ENCODE results near the gene CAMK1.
"Not testable (repeated sequence)": the region's sequence is repeated elsewhere in the genome, so short reads cannot be mapped to it uniquely, and the experiment has no call there.

The CAMK1 gene

DNA sequence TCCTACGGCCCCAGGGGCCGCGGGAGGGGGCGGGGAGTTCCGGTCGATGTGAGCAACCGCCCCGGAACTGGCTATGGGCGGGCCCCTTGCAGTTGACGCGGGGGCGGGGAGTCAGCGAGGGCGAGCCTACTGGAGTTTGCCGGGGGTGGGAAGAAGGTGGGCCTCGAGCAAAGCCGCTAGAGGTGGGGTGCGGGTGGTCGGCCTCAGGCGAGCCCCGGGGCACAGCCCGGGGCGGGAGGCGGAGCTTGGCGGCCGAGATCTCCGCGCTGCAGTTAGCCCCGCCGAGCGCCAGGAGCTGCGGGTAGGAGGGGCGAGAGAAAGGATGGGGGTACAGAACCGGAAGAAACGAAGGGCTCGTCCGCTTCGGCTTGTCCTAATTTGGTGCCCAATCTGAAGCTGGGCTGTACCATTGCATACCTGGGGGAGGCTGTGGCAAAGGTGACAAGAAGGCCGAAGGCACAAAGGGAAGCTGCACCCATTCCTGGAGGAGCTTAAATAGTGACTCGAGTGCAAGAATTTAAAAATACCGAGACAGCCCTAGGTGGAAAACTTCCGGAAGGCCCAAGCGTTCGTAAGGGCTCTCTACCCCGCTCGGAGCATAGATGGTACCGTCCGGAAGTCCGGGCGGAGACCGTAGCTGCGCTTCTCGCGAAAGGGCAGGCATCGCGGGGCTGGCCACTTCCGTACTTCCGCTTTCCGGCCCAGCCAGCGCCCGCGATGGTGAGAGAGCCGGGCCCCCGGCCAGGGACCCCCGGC, 22.8 kb upstream of the CAMK1 start, which contains the start of the genes ARPC4 and TADA3:
TSS of gene ARPC4 (plus strand) at position 678 of the 756 bp plus-strand sequence. CDS start at position 718, 40 bp downstream.
TSS of gene TADA3 (minus strand) at position 69 of the 756 bp plus-strand sequence. CDS start 1,007 bp downstream, outside the sequence.
- DNase-seq = peak; percentile 80

DNA sequence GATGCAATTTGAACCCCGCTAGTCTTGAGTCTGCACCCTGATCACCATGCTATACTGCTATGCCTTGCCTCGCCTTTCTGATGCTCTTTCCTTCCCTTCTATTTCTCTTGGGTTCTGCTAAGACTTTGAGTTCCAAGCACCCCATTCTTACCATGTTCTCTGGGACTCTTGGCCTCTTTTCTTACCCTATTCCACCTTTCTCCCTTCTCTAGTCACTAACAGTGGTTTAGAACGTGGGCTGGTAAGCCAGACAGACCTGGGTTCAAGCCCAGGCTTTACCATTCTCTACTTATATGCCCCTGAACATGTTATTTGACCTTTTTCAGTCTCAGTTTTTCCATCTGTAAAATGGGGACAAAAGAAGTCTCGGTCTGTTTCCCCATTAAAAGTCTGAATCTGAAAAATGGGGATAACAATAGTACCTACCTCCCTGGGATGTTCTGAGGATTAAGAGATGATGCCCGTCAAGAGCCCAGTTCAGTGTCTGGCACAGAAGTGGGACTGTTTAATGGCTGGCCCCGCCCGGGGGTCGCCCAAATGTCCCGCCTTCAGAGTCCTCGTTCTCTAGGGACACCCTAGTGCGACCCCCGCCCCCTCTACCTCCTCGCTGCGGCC, 22.1 kb upstream of the CAMK1 start:
- no peak for DNase-seq

DNA sequence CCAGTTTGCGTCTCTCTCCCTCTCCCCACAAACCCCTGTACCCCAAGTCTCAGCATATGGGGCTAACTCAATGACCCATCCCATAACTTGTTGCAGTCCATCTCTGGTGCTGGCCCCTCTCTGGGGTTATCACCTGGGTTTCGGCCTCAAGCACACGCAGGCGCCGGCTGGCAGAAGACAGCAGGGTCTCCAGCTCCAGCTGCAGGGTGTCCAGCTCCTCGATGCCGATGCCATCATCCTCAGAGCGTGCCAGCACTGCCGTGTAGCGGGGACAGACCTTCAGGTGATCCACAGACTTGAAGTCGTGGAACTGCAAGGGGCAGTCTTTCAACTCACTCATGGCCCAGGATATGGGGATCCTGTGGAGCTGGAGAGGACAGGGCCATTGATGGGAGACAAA, 21.4 kb upstream of the CAMK1 start:
- no peak for DNase-seq

DNA sequence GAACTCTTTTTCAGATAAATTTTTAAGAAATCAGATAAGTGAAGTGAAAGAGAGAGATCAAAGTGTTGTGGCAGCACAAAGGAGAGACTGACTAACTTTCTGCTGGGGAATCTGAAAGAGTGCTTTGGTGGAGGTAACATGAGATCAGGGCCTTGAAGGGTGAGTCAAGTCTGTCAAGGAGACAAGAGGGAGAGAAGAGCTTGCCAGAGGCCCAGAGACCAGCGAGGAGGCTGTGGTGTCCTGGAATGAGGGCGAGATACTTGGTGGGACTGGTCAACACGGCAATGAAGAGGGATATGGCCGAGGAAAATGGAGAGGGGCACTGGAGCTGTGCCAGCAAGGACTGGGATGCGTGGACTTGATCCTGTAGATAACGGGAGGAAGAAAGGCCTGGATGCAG, 18.0 kb upstream of the CAMK1 start:
- no peak for DNase-seq

DNA sequence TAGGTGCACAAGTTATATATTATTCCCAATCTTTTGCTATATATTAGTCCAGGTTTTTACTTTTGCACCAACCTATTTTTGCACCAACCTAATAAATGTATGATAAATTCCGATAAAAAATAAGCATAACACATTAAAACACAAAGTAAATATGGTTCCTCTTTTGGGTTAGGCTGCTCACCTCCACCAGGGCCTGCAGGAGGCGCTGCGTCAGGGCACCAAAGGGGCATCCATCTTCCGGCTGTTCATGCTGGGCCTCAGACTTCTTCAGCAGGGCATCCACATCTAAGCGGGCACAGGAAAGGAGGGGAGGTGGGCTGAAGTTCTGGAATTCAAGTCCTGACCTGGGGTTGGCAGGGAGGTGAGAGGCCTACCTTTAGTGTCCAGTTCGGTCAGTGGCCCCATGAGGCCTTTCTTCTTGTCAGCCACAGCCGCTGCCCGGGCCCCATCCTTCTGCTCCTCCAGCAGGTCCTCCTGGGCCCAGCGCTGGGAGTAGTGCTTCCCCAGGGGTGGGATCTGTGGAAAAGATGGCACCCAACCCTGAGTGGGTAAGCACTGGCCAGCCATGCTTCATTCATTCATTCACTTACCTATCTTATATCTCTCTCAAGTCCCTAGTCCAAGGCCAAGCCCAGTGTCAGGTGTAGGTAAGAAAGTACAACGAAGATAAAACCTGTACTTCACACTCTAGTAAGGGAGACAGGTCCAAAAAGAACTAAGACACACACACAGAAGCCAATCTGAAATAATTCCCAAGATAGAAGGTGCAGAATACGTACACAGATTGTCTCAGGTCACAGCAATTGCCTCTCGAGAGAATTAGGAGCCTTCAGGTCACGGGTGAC, 17.3 kb upstream of the CAMK1 start:
- DNase-seq = no peak

DNA sequence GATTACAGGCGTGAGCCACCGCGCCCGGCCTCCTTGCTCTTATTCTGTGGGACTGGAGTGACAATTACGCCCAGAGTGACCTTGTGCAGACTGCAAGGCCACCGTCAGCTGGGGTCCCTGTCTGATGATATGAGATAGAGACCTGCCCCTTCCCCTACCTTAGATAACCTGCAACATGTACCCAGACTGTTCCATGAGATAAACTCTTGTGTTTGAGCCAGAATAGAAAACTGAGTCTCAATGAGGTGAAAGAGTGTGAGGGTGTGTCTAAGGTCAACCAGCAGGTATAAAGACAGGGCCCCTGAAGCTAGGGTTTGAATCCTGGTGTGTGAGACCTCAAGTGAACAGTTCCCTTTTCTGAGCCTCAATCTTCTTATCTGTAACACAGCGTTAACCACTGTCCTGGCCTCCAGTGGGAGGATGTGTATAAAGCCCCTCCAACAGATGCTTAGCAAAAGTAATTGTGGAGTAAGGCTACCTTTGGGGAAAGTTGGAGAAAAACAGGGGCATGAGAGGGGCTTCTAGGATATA, 16.5 kb upstream of the CAMK1 start:
- DNase-seq = no peak

DNA sequence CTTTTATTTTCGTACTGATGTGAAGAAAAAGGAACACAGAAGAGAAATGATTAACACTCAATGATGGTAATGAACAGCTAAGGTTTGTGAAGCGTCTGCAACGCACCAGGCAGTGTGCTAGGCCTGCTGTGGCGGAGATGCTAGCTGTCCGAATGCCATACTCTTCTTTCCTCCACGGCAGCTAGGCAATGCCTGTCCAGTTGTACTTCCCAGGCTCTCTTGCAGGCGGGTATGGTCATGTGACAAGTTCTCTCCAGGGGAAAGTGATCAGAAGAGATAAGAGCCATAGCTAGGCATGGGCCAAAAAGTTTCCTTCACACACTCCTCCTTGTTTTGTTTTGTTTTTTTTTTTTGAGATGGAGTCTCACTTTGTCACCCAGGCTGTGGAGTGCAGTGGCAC, 15.9 kb upstream of the CAMK1 start:
- no peak for DNase-seq

DNA sequence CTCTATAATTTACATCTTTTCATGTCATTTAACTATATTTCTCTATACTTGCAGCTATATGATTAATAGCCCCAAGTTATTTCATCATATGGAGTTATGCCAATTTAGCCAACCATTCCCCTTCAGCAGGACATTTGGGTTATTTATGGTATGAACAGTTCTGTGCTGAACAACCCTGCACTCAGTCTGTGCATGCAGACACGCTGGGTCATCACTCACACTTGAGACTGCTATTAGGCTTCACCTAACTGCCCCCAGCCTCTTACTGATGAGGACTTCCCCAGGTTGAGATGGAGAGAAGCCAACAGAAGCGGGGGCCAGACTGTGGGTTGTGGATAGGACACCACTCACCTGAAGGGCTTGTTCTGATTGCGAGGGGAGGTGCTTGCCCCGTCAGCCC, 15.2 kb upstream of the CAMK1 start:
- DNase-seq = no peak

DNA sequence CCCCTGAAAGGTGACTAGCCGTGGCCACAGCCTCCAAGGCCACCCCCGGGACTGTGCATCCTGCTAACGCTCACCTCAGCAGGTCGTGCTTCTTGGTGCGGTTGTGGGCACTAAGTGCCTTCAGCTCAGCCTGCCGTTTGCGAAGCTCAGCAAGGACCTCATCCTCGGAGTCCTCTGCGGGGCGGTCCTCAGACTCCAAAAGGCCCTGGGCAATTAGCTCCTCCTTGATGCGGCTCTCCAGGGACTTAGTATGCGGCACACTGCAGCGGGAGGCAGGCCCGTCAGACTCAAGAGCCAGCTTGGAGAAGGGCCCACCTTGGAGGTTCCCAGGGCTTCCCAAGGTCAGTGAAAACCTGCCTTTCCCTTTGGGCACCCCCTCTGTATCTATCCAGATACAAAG, 14.2 kb upstream of the CAMK1 start:
- no peak for DNase-seq

DNA sequence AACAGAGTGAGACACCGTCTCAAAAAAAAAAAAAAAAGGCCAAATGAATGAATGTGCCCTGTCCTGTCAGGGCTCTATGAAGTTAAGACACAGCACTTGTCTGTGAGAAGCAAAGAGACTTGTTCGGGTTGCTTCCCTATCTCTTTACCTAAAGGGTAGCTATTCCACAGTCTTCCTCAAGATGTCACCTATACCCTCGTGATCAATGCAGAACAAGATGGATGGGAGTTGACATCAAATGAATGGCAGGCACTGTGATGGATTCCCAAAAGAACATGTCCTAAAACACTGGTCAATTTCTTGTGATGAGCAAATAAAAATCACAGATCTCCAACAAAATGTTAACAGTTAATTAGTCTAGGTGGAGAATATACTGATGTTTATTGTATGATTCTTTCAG, 13.0 kb upstream of the CAMK1 start:
- DNase-seq = no peak

DNA sequence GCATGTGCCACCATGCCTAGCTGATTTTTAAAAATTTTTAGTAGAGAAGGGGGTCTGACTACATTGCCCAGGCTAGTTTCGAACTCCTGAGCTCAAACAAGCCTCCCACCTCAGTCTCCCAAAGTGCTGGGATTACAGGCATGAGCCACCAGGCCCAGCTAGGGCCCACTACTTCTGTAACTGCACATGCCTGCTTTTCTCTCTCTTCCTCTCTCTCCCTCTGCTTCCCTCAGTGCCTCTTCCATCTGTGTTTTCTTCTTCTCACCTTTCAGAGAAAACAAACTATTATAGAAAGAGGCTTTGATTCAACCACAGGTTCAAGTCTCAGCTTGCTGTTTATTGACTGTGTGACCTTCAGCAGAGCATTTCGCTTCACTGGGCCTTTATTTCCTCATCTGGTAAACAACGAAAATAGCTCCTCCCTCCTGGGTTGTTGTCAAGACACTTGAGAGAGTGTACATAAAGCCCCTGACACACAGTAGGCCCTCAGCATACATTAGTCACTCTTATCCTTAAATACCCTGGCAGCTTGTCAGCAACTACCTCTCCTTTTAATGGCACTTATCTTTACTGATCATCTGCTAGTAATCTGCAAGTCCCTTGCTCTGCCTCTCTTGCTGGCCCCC, 12.3 kb upstream of the CAMK1 start:
- DNase-seq = no peak

DNA sequence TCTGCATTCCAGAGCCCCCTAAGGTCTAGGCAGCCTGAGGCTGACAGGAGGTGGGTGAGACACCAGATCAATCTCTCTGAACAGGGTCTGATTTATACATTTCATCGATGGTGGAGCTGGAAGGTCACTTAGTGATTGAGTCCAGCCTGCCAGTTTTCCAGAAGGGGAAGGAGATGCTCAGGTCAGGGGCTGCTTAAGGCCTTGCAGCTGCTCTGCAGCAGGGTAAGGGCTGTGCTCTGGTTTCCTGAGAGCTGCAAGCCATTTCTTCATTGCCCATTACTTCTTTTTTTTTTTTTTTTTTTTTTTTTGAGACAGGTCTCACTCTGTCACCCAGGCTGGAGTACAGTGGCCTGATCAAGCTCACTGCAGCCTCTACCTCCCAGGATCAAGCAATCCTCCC, 11.8 kb upstream of the CAMK1 start:
- no peak for DNase-seq

DNA sequence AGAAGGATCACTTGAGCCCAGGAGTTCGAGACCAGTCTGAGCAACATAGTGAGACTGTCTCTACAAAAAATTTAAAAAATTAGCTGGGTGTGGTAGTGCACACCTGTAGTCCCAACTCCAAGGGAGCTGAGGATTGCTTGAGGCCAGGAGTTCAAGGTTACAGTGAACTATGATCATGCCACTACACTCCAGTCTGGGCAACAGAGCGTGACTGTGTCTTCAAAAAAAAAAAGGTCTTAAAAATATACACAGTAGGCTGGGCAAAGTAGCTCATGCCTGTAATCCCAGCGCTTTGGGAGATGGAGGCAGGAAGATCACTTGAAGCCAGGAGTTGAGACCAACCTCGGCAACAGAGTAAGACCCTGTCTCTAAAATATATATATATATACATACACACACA, 11.2 kb upstream of the CAMK1 start:
- no peak for DNase-seq

DNA sequence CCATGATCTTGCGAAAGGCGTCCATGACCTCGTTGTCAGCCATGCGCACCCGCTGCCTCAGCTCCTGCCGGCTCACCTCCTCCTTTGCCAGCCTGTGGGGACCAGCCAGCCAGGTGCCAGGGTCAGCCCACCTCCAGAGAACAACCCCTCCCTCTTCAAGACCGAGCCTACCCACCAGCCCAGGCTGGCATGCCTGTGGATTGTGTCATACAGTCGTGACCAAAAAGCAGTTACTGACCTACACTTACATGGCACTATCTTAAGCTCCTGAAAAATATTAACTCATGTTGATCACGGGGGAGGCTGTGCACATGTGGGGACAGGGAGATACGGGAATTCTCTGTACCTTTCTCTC, 10.7 kb upstream of the CAMK1 start:
- DNase-seq = no peak

DNA sequence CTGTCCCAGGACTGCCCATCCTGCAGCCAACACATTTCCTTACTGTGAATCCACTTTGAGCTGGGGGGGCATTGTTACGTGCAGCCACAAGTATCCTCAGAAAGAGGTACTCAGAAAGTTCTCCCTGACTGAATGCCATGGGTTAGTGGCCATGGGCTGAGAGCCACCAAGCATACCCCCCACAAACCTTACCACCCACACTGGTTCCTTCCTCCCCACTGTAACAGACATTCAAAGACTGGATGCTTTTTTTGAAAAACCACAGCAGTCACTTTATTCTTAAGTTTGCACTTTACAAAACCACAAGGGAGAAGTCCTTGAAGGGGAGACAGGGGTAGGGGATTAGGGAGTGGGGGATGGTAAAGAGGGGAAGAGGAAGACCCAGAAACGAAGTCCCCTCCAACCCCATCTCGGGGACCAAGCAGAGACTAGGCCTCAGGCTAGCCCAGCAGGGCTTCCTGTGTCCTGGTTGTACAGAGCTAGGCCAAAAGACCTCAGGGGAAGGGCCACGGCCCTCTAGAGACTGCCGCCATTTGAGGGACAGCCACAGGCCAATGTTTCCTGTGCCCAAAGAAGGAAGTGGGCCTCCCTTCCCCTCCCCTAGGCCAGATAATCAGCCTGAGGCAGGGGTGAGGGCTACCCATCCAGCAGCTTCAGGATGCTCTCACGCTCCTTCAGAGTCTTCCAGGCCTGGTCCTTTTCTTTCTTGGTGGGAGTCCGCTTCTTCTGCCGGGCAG, 10.1 kb upstream of the CAMK1 start:
- DNase-seq = no peak

DNA sequence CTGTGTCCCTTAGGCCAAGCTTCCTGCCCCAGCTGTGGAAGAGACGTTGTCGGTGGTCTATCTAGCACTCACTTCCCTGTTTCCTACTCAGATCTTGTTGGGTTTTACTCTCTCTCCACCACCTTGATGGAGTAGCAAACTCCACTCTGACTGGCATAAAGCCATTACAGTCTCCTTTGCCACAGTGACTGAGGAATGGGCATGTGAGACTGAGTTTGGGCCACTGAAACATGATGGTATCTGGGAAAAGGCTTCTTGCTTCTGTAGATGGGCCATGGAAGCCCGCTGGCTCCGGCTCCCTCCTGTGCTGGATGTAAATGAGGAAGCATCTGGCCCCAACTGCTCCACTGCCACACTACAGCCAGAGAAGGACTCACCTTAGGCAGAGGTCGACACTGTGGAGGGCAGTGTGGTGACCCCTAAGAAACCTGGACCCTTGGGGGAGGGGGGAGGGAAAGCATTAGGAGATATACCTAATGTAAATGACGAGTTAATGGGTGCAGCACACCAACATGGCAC, 9.4 kb upstream of the CAMK1 start:
- DNase-seq = no peak

DNA sequence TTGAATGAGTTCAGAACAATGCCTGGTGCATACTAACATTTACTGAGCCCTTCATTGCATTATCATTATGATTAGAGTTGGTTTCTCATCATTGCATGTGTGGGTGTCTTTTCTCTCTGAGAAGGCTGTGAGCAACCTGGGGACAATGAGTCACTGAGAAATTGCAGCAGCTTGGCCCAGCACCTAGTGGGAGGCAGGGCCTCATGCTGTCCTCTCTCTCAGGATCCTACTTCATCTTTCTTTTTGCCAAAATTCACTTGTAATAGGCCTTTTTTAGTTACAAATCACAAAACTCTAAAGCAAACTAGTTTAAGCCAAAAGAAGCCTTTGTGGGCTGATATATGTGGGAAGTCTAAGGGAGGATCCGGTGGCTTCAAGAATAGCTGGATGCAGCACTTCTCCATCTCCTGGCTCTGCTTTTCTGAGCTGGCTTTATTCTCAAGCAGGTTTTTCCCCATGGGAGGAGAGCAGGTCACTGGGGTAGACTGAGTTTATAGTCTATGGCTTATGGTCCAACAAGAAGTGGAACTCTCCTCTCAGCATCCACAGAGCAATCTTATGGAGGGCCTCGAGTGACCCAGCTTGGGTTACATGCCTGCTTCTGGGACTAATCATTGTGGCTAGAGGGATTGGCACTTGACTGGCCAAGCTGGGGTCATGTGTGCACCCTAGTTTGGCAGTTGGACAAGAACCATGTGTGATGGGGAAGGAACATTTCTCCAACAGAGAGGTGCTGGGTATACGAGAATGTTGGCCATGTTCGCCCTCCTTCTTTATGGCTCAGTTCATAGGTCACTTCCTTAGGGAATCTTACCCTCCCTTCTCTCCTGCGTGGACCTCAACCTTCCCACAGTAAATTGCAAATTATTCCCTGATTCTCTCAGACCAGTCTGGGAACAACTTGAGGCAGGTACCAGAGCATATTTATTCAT, 8.7 kb upstream of the CAMK1 start:
- DNase-seq = no peak

DNA sequence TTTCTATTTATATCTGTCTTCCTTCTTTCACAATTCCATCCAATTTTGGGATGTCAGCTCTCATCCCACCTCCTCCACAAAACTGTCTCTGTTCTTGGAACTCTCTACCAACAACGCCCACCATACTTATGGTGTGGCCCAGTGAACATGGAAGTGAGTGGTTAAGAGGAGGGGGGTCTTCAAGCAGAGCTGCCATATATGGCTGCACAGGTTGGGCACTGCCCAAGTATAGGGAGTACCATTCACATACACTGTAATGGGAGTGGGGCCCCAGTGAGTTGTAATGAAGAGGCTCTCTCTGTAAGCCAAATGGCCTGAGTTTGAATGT, 7.9 kb upstream of the CAMK1 start:
- no peak for DNase-seq

DNA sequence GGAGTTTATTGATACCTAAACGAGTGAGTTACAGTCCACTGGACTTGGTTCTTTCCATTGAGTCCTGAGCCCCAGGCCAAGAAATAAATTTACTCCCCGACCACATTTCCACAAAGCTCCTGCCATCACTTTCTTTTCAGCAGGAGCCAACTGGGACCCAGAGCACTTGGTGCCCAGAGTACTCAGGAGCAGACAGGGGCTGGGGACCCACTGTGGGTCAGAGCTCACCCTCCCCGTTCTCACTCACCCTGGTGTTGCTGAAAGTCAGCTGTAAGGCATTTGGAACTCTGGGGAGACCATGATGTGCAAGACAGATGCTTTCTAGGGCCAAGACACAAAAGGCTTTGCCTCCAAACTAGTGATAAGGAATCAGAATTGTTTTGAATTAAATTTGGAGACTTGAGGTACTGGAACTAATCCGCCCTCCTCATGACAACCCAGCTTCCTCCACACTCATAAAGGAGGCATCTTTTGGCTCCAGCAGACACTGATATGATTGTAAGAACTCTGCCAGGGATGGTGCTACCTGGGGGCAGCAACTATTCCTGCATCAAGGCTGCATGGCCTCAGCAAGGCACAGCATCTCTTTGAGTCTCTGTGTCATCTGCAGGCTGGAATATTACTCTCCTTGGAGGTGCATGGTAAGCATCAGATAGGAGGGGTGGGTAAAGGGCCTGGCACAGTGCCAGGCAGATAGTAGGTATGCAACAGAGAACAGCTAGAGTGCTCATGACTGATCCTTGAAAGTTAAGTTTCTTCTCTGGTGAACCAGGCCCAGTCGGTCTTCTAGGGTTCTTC, 7.3 kb upstream of the CAMK1 start:
- no peak for DNase-seq

DNA sequence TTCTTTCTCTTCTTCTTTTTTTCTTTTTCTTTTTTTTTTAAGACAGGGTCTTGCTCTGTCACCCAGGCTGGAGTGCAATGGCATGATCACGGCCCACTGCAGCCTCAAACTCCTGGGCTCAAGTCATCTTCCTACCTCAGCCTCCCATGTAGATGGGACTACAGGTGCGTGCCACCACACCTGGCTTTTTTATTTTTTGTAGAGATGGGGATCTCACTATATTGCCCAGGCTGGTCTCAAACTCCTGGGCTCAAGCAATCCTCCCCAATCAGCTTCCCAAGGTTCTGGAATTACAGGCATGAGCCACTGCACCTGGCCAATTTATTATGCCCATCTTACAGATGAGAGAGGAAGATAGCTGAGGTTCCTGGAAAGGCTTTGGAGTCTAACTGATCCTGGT, 1.3 kb upstream of the CAMK1 start:
- DNase-seq = not testable (repeated sequence)
